Skeletal muscle tissue (tissue), 4 donors: ENCODE results near the gene GMPR. TPM values are rescaled to one million over a fixed set of nuclear protein-coding genes. Genes with fewer than 3 reads are reported as not detected.
A peak's percentile ranks its signal among the peaks of the same experiment; 100 is the strongest.
"Not testable (repeated sequence)": the region's sequence is repeated elsewhere in the genome, so short reads cannot be mapped to it uniquely, and the experiment has no call there.

Experiments
- H3K27ac ChIP-seq: one replicate; pipeline ENCODE4 v1.7.0; 2013; ENCODE audit warnings: mild to moderate bottlenecking, low read depth, low read length, inconsistent platforms
- H3K27me3 ChIP-seq, 3 donors: one replicate each; pipeline ENCODE4 v1.7.0; 2013; ENCODE audit warnings: low read length in 3 of 3; ENCODE audit not compliant: control insufficient read depth in 3 of 3, insufficient read depth in 3 of 3
- H3K36me3 ChIP-seq, 3 donors: one replicate each; pipeline ENCODE4 v1.7.0; 2013; ENCODE audit warnings: low read length in 3 of 3; ENCODE audit not compliant: control insufficient read depth in 3 of 3, insufficient read depth in 3 of 3
- H3K4me1 ChIP-seq, 3 donors: one replicate each; pipeline ENCODE4 v1.7.0; 2013; ENCODE audit warnings: low read length in 3 of 3, mild to moderate bottlenecking in 3 of 3; ENCODE audit not compliant: control insufficient read depth in 3 of 3, insufficient read depth in 3 of 3
- H3K4me3 ChIP-seq, 3 donors: one replicate each; pipeline ENCODE4 v1.7.0; 2013; ENCODE audit warnings: low read length in 3 of 3
- H3K9ac ChIP-seq, 3 donors: one replicate each; pipeline ENCODE4 v1.7.0; 2013; ENCODE audit warnings: low read length in 3 of 3, mild to moderate bottlenecking in 3 of 3, moderate library complexity in 2 of 3, low read depth in 1 of 3
- H3K9me3 ChIP-seq, 3 donors: one replicate each; pipeline ENCODE4 v1.7.0; 2013; ENCODE audit warnings: low read length in 3 of 3; ENCODE audit not compliant: control insufficient read depth in 3 of 3
- total RNA-seq: library from RNA; depleted of rRNA; stranded (reverse); fragments of >200 nt; gene quantifications from one replicate; pipeline ENCODE4 v1.2.3, GENCODE V29; 2014
- donor health status: Osteomylitis.

The GMPR gene
- total RNA-seq, 1 donor from 2014 or later, result 26.1 TPM

- not testable (repeated sequence) for H3K27ac ChIP-seq, H3K9ac ChIP-seq, H3K4me1 ChIP-seq, H3K36me3 ChIP-seq, H3K9me3 ChIP-seq, H3K4me3 ChIP-seq, H3K27me3 ChIP-seq
Measured at GRCh38 chr6:16269442-16270070, 31.2 kb downstream of the GMPR start.

- peaks cover 0 to 8% (median 3%) of the 10 kb centered on the region in 3 donors for H3K4me1 ChIP-seq
- peaks cover 6 to 7% (median 6%) of the 10 kb centered on the region in 3 donors for H3K36me3 ChIP-seq
- H3K4me3 ChIP-seq, result no peak overlapping the region
- H3K9ac ChIP-seq, result no peak overlapping the region
- H3K9me3 ChIP-seq, result no peaks in the 10 kb centered on the region
- no peaks in the 10 kb centered on the region for H3K27me3 ChIP-seq
- no peak overlapping the region for H3K27ac ChIP-seq
Measured at GRCh38 chr6:16270178-16270794, 31.9 kb downstream of the GMPR start.

- Histone ChIP-seq H3K4me3 (no peak overlapping the region), H3K27me3 (no peaks in the 10 kb centered on the region), H3K27ac (no peak overlapping the region)
Measured at GRCh38 chr6:16271428-16271827, 33.0 kb downstream of the GMPR start.

GRCh38 chr6:16272201-16272600, 33.8 kb downstream of the GMPR start:
- Histone ChIP-seq H3K4me3 (no peak overlapping the region), H3K27me3 (no peaks in the 10 kb centered on the region), H3K36me3 (peaks cover 2 to 9% (median 6%) of the 10 kb centered on the region in 3 donors), H3K4me1 (peaks cover 8 to 16% (median 12%) of the 10 kb centered on the region in 3 donors), H3K9ac (no peak overlapping the region), H3K27ac (no peak overlapping the region), H3K9me3 (no peaks in the 10 kb centered on the region)

More at GRCh38 chr6:16271428-16271827, 33.0 kb downstream of the GMPR start:
- H3K9me3 ChIP-seq, result no peaks in the 10 kb centered on the region
- peaks cover 2 to 9% (median 6%) of the 10 kb centered on the region in 3 donors for H3K36me3 ChIP-seq
- H3K4me1 ChIP-seq, result peaks cover 2 to 9% (median 4%) of the 10 kb centered on the region in 3 donors
- H3K9ac ChIP-seq, result no peak overlapping the region

- Histone ChIP-seq H3K27me3 (no peaks in the 10 kb centered on the region), H3K4me1 (peaks cover 8 to 26% (median 22%) of the 10 kb centered on the region in 3 donors), H3K9me3 (no peaks in the 10 kb centered on the region), H3K4me3 (no peak overlapping the region), H3K36me3 (peaks cover 2 to 9% (median 3%) of the 10 kb centered on the region in 3 donors), H3K27ac (no peak overlapping the region), H3K9ac (peak overlapping the region in 1 of 3 donors; percentile 45)
Measured at GRCh38 chr6:16273256-16273655, 34.9 kb downstream of the GMPR start.

- H3K36me3 ChIP-seq, result peaks cover 8 to 12% (median 9%) of the 10 kb centered on the region in 3 donors
- H3K27ac ChIP-seq, result peak overlapping the region; percentile 2
- no peaks in the 10 kb centered on the region for H3K9me3 ChIP-seq
- H3K27me3 ChIP-seq, result no peaks in the 10 kb centered on the region
- no peak overlapping the region for H3K9ac ChIP-seq
- peaks cover 18 to 38% (median 34%) of the 10 kb centered on the region in 3 donors for H3K4me1 ChIP-seq
- no peak overlapping the region for H3K4me3 ChIP-seq
Measured at GRCh38 chr6:16274483-16274882, 36.1 kb downstream of the GMPR start.

GRCh38 chr6:16274885-16275589, 36.6 kb downstream of the GMPR start:
- Histone ChIP-seq H3K4me1 (peaks cover 21 to 43% (median 39%) of the 10 kb centered on the region in 3 donors), H3K4me3 (no peak overlapping the region), H3K27ac (peak overlapping the region; percentile 10), H3K9me3 (no peaks in the 10 kb centered on the region), H3K9ac (no peak overlapping the region), H3K27me3 (no peaks in the 10 kb centered on the region), H3K36me3 (peaks cover 8 to 13% (median 9%) of the 10 kb centered on the region in 3 donors)

GRCh38 chr6:16277101-16277981, 39.0 kb downstream of the GMPR start:
- Histone ChIP-seq H3K27me3 (no peaks in the 10 kb centered on the region), H3K27ac (peak overlapping the region; percentile 99), H3K4me1 (peaks cover 25 to 48% (median 48%) of the 10 kb centered on the region in 3 donors), H3K4me3 (peak overlapping the region; percentile 64 to 68 (median 66)), H3K9ac (peak overlapping the region; percentile 83 to 92 (median 91)), H3K9me3 (no peaks in the 10 kb centered on the region), H3K36me3 (peaks cover 10 to 19% (median 16%) of the 10 kb centered on the region in 3 donors)

- Histone ChIP-seq H3K9me3 (no peaks in the 10 kb centered on the region), H3K36me3 (peaks cover 10 to 19% (median 16%) of the 10 kb centered on the region in 3 donors), H3K4me1 (peaks cover 25 to 49% (median 44%) of the 10 kb centered on the region in 3 donors), H3K27ac (peak overlapping the region; percentile 99), H3K9ac (peak overlapping the region; percentile 83 to 92 (median 91)), H3K27me3 (no peaks in the 10 kb centered on the region), H3K4me3 (peak overlapping the region; percentile 64 to 68 (median 66))
Measured at GRCh38 chr6:16278048-16278724, 39.8 kb downstream of the GMPR start.
